Lower leg skin (tissue), 4 donors: ENCODE data around the gene MTX3. TPM values are rescaled to one million over a fixed set of nuclear protein-coding genes. Genes with fewer than 3 reads are reported as not detected.

ENCODE experiments used
- DNase-seq, 2 donors: peaks; one replicate each; pipeline ENCODE4 v3.0.0-alpha.2; 2019; ENCODE audit warnings: low spot score in 2 of 2
- H3K4me3 ChIP-seq: fragments of 200-600 bp; sonication (generic); 2 replicates; pipeline ENCODE4 v1.5.1; 2017; ENCODE audit warnings: mild to moderate bottlenecking, low read depth; ENCODE audit not compliant: poor library complexity, severe bottlenecking
- CTCF ChIP-seq, 3 donors: fragments of 450-650 bp; IDR thresholded peaks; one replicate each; pipeline ENCODE4 v1.5.1; 2016; ENCODE audit warnings: antibody characterized with exemption in 3 of 3, mild to moderate bottlenecking in 3 of 3, moderate library complexity in 2 of 3
- POLR2A ChIP-seq, 2 donors: fragments of 450-650 bp; IDR thresholded peaks; one replicate each; pipeline ENCODE4 v1.6.1; 2016 to 2017; ENCODE audit warnings: antibody characterized with exemption in 2 of 2, mild to moderate bottlenecking in 1 of 2, moderate library complexity in 1 of 2
- WGBS, 2 donors: methylation state at CpG; one replicate each; pipeline ENCODE4 v1.1.5; 2018; 5-methylcytosine and 5-hydroxymethylcytosine counted together
- intact Hi-C: fragments of 100-400 bp; cut with DNase I; formaldehyde crosslinking; loops from one replicate; pipeline ENCODE4 v1.15.0; 2023; ENCODE audit warnings: low total_unique reads
- total RNA-seq, 4 donors: library from RNA; depleted of rRNA; stranded (reverse); fragments of >200 nt; gene quantifications; one replicate each; pipeline ENCODE4 v1.1.0, GENCODE V29; 2016

The MTX3 gene
- total RNA-seq, 4 donors from 2014 or later = 8.6 to 13.9 (median 10.2) TPM

- WGBS, 2 donors = 53 to 70% methylated on average over 3 of the region's 3 CpGs
- intact Hi-C loops = no loop called here
- no peak for DNase-seq
- TF ChIP-seq CTCF (IDR thresholded peaks at IDR 0.05) (no peak), POLR2A (IDR thresholded peaks at IDR 0.05) (no peak)
- H3K4me3 ChIP-seq = no peak overlapping the region
Observed at GRCh38 chr5:79938468-79938867, 52.6 kb downstream of the MTX3 start.

GRCh38 chr5:79936646-79937216 lies 54.3 kb downstream of the MTX3 start:
- 62 to 74% methylated on average over 3 of the region's 3 CpGs for WGBS, 2 donors
- TF ChIP-seq CTCF (IDR thresholded peaks at IDR 0.05) = no peak
- no peak for TF ChIP-seq POLR2A (IDR thresholded peaks at IDR 0.05)
- DNase-seq = no peak
- H3K4me3 ChIP-seq = no peak overlapping the region
- intact Hi-C loops = no loop called here

GRCh38 chr5:79936002-79936645 lies 54.9 kb downstream of the MTX3 start:
- no peak overlapping the region for H3K4me3 ChIP-seq

GRCh38 chr5:79934681-79935080 lies 56.4 kb downstream of the MTX3 start:
- no peak overlapping the region for H3K4me3 ChIP-seq
- intact Hi-C loops = no loop called here
- WGBS, 2 donors = 79 to 81% methylated on average over 3 of the region's 3 CpGs
- no peak for DNase-seq
- TF ChIP-seq CTCF (IDR thresholded peaks at IDR 0.05) (no peak), POLR2A (IDR thresholded peaks at IDR 0.05) (no peak)

More at GRCh38 chr5:79936002-79936645, 54.9 kb downstream of the MTX3 start:
- WGBS, 2 donors = 50 to 58% methylated on average over 4 of the region's 4 CpGs
- intact Hi-C loops = no loop called here
- TF ChIP-seq POLR2A (IDR thresholded peaks at IDR 0.05) (no peak), CTCF (IDR thresholded peaks at IDR 0.05) (no peak)
- no peak for DNase-seq

- 54 to 58% methylated on average over 10 of the region's 10 CpGs for WGBS, 2 donors
- TF ChIP-seq CTCF (IDR thresholded peaks at IDR 0.05) (no peak), POLR2A (IDR thresholded peaks at IDR 0.05) (no peak)
- intact Hi-C loops = no loop called here
- H3K4me3 ChIP-seq = no peak overlapping the region
- no peak for DNase-seq
Observed at GRCh38 chr5:79932510-79933504, 58.3 kb downstream of the MTX3 start.
